Kidney (tissue), 14 donors: ENCODE measurements around the gene METTL2A. TPM values are rescaled to one million over a fixed set of nuclear protein-coding genes. Genes with fewer than 3 reads are reported as not detected.
"Not testable (repeated sequence)": the region's sequence is repeated elsewhere in the genome, so short reads cannot be mapped to it uniquely, and the experiment has no call there.

Experiments used
- DNase-seq, 5 donors: peaks; one replicate each; pipeline ENCODE4 v3.0.0-alpha.2; 2013 to 2020
- FAIRE-seq: peaks from 2 replicates; lab custom pipeline; 2012; peaks lifted over from hg19 to GRCh38; lab: Jason Lieb, UNC
- H3K27ac ChIP-seq, 2 donors: one replicate each; pipeline ENCODE4 v1.7.0; 2013; ENCODE audit warnings: low read depth in 2 of 2, low read length in 2 of 2, inconsistent platforms in 1 of 2
- H3K27me3 ChIP-seq: one replicate; pipeline ENCODE4 v1.7.1; 2013; ENCODE audit warnings: low read length, inconsistent platforms; ENCODE audit not compliant: control insufficient read depth, insufficient read depth
- H3K36me3 ChIP-seq, 3 donors: one replicate each; pipeline versions ENCODE4 v1.7.0 to v1.7.1; 2013; ENCODE audit warnings: low read length in 3 of 3, control low read depth in 1 of 3, inconsistent platforms in 1 of 3; ENCODE audit not compliant: insufficient read depth in 3 of 3, control insufficient read depth in 2 of 3
- H3K4me1 ChIP-seq, 3 donors: one replicate each; pipeline versions ENCODE4 v1.7.0 to v1.7.1; 2013; ENCODE audit warnings: low read length in 3 of 3, inconsistent platforms in 1 of 3, low read depth in 1 of 3; ENCODE audit not compliant: control insufficient read depth in 2 of 3, insufficient read depth in 2 of 3
- H3K4me3 ChIP-seq, 3 donors: one replicate each; pipeline versions ENCODE4 v1.7.0 to v1.8.1; 2013; ENCODE audit warnings: low read length in 3 of 3, control low read depth in 1 of 3, inconsistent platforms in 1 of 3
- H3K9ac ChIP-seq, 3 donors: one replicate each; pipeline versions ENCODE4 v1.7.0 to v1.7.1; 2013; ENCODE audit warnings: low read length in 3 of 3, control low read depth in 1 of 3, inconsistent platforms in 1 of 3
- H3K9me3 ChIP-seq, 3 donors: one replicate each; pipeline versions ENCODE4 v1.7.0 to v1.7.1; 2013; ENCODE audit warnings: low read length in 3 of 3, control low read depth in 1 of 3, inconsistent platforms in 1 of 3; ENCODE audit not compliant: control insufficient read depth in 2 of 3, insufficient read depth in 1 of 3
- CTCF ChIP-seq: IDR thresholded peaks from 3 replicates; pipeline ENCODE4 v1.5.1; 2012; ENCODE audit warnings: mild to moderate bottlenecking, moderate library complexity, borderline replicate concordance; ENCODE audit not compliant: insufficient read depth; ENCODE audit errors: extremely low read depth
- intact Hi-C: fragments of 100-400 bp; cut with DNase I; formaldehyde crosslinking; loops from one replicate; pipeline ENCODE4 v1.11.1; 2022
- polyA plus RNA-seq: library from polyadenylated mRNA; stranded (reverse); fragments of 350-450 nt; fragmentation: Illumina TruSeq; extraction: RNeasy Lipid Tissue Mini Kit (QIAGEN cat#74804); gene quantifications from one replicate; pipeline ENCODE4 v1.2.3, GENCODE V29; 2014; ENCODE audit warnings: low read depth, low replicate concordance; ENCODE audit not compliant: insufficient read depth
- total RNA-seq: library from RNA; stranded (reverse); fragmentation: NEBNext Ultra II Directional; extraction: Animal tissue kit (Norgen Biotek cat#: 25700); gene quantifications from one replicate; pipeline ENCODE4 v1.2.1, GENCODE V29; 2021
- donor health status: control.
- donor health status: control.
- donor health status: control.
- donor health status: control.
- donor health status: control.
- donor health status: DM: yes; HTN: yes; CAD: no.
- donor health status: Normal renal cell carcinoma (clear cell type).

METTL2A gene
- total and polyA plus RNA-seq, 2 donors from 2014 or later: 13.1 to 20.1 TPM

- H3K27me3 ChIP-seq, H3K27ac ChIP-seq, H3K36me3 ChIP-seq, intact Hi-C loops, FAIRE-seq, H3K4me1 ChIP-seq, H3K9ac ChIP-seq, DNase-seq, H3K9me3 ChIP-seq: not testable (repeated sequence)
- peak overlapping the region in 1 of 3 donors; percentile 49 for H3K4me3 ChIP-seq
Measured at GRCh38 chr17:62477111-62477510, 53.4 kb downstream of the METTL2A start.

GRCh38 chr17:62477718-62478408, 54.2 kb downstream of the METTL2A start:
- H3K9me3 ChIP-seq, FAIRE-seq, H3K27me3 ChIP-seq, H3K36me3 ChIP-seq, H3K4me1 ChIP-seq, intact Hi-C loops: not testable (repeated sequence)
- H3K9ac ChIP-seq: peak overlapping the region in 1 of 3 donors; percentile 55
- DNase-seq: peak in 4 of 5 donors; percentile 27 to 85 (median 62)
- peak overlapping the region in 1 of 2 donors; percentile 17 for H3K27ac ChIP-seq
- peak overlapping the region in 2 of 3 donors; percentile 24 to 49 for H3K4me3 ChIP-seq

- no peak for TF ChIP-seq CTCF
- DNase-seq (peak; percentile 88 to 95 (median 92)), FAIRE-seq (no peak)
- H3K9me3 ChIP-seq: no peaks in the 10 kb centered on the region
- H3K4me3 ChIP-seq: peak within 1 kb of the TSS; percentile 58 to 71 (median 64)
- intact Hi-C loops: no loop called here
- H3K27ac ChIP-seq: peak within 1 kb of the TSS; percentile 60 to 82
- peak within 1 kb of the TSS; percentile 22 to 73 (median 55) for H3K9ac ChIP-seq
- no peaks in the 10 kb centered on the region for H3K27me3 ChIP-seq
- peaks cover 0 to 5% (median 0%) of the 10 kb centered on the region in 3 donors for H3K36me3 ChIP-seq
- no peaks in the 10 kb centered on the region for H3K4me1 ChIP-seq
Measured at GRCh38 chr17:62478424-62478879, 54.8 kb downstream of the METTL2A start, which contains the start of gene TLK2. Gene TLK2, plus strand, starts transcription at chr17:62478825. Its CDS starts 2,301 bp downstream, at chr17:62481126.

- peak overlapping the region in 2 of 3 donors; percentile 58 to 71 for H3K4me3 ChIP-seq
- H3K9me3 ChIP-seq, FAIRE-seq, H3K36me3 ChIP-seq, H3K27me3 ChIP-seq, intact Hi-C loops, H3K4me1 ChIP-seq: not testable (repeated sequence)
- peak overlapping the region in 1 of 3 donors; percentile 73 for H3K9ac ChIP-seq
- DNase-seq: peak; percentile 32 to 89 (median 42)
- H3K27ac ChIP-seq: peak overlapping the region; percentile 47 to 82
Measured at GRCh38 chr17:62478880-62479638, 55.4 kb downstream of the METTL2A start.

GRCh38 chr17:62479639-62480258, 56.1 kb downstream of the METTL2A start:
- H3K4me1 ChIP-seq, intact Hi-C loops, H3K9me3 ChIP-seq, H3K36me3 ChIP-seq, FAIRE-seq, H3K27me3 ChIP-seq: not testable (repeated sequence)
- peak overlapping the region; percentile 58 to 71 (median 64) for H3K4me3 ChIP-seq
- H3K9ac ChIP-seq: peak overlapping the region; percentile 22 to 73 (median 55)
- peak overlapping the region; percentile 60 to 82 for H3K27ac ChIP-seq
- DNase-seq: peak; percentile 25 to 66 (median 42)

GRCh38 chr17:62482553-62482952, 58.9 kb downstream of the METTL2A start:
- DNase-seq, H3K9me3 ChIP-seq, intact Hi-C loops, H3K4me1 ChIP-seq, H3K4me3 ChIP-seq, H3K27ac ChIP-seq, H3K36me3 ChIP-seq, H3K27me3 ChIP-seq, FAIRE-seq, H3K9ac ChIP-seq: not testable (repeated sequence)

- intact Hi-C loops, H3K4me1 ChIP-seq, H3K4me3 ChIP-seq, H3K36me3 ChIP-seq, H3K27ac ChIP-seq, FAIRE-seq, H3K27me3 ChIP-seq, H3K9me3 ChIP-seq, DNase-seq, H3K9ac ChIP-seq: not testable (repeated sequence)
Measured at GRCh38 chr17:62490990-62491389, 67.3 kb downstream of the METTL2A start.
